ENCODE measurements around the gene ACAD9.

DNA sequence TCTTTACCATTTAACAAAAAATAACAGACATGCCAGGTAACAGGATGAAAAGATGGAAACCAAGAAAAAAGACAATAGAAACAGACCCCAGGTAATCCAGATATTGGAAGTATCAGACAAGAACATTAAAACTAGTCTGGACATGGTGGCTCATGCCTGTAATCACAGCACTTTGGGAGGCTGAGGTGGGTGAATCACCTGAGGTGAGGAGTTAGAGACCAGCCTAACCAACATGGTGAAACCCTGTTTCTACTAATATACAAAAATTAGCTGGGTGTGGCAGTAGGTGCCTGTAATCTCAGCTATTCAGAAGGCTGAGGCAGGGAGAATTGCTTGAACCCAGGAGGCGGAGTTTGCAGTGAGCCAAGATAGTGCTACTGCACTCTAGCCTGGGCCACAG, 40.6 kb downstream of the ACAD9 start:
- TF ChIP-seq POLR2A (IDR thresholded peaks at IDR 0.05) (no peak), CTCF (IDR thresholded peaks at IDR 0.05) (no peak)
